ENCODE measurements around the gene RAD18.

- TF ChIP-seq, protein P1, sequence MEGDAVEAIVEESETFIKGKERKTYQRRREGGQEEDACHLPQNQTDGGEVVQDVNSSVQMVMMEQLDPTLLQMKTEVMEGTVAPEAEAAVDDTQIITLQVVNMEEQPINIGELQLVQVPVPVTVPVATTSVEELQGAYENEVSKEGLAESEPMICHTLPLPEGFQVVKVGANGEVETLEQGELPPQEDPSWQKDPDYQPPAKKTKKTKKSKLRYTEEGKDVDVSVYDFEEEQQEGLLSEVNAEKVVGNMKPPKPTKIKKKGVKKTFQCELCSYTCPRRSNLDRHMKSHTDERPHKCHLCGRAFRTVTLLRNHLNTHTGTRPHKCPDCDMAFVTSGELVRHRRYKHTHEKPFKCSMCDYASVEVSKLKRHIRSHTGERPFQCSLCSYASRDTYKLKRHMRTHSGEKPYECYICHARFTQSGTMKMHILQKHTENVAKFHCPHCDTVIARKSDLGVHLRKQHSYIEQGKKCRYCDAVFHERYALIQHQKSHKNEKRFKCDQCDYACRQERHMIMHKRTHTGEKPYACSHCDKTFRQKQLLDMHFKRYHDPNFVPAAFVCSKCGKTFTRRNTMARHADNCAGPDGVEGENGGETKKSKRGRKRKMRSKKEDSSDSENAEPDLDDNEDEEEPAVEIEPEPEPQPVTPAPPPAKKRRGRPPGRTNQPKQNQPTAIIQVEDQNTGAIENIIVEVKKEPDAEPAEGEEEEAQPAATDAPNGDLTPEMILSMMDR (IDR thresholded peaks at IDR 0.05; ENCODE audit: low read depth, low read length, poor library complexity, severe bottlenecking): no peak
- TF ChIP-seq EZH2phosphoT487 (IDR thresholded peaks at IDR 0.05; ENCODE audit: borderline replicate concordance, low read length): no peak
Measured at GRCh38 chr3:8966150-8966819, 3.0 kb upstream of the RAD18 start.
